Measurements from ENCODE around the gene ICA1. TPM values are rescaled to one million over a fixed set of nuclear protein-coding genes. Genes with fewer than 3 reads are reported as not detected.

ICA1 gene
- total RNA-seq, 6 experiments from 2014 or later: not detected

- H3K36me3 Mint-ChIP-seq (ENCODE audit: low read depth): no peaks in the 10 kb centered on the region
- TF ChIP-seq CTCF (IDR thresholded peaks at IDR 0.05): no peak
- H3K4me3 Mint-ChIP-seq: no peak overlapping the region
- H3K27ac Mint-ChIP-seq: no peak overlapping the region
- H3K27me3 Mint-ChIP-seq (ENCODE audit: insufficient read depth): no peaks in the 10 kb centered on the region
- H3K4me1 Mint-ChIP-seq (ENCODE audit: low read depth): no peaks in the 10 kb centered on the region
- DNase-seq: no peak
- H3K9me3 Mint-ChIP-seq: no peaks in the 10 kb centered on the region
Observed at GRCh38 chr7:8285155-8285554, 23.2 kb upstream of the ICA1 start.

- Mint-ChIP-seq H3K27ac (no peak overlapping the region), H3K4me1 (ENCODE audit: low read depth) (no peaks in the 10 kb centered on the region), H3K27me3 (ENCODE audit: insufficient read depth) (no peaks in the 10 kb centered on the region), H3K4me3 (no peak overlapping the region), H3K36me3 (ENCODE audit: low read depth) (no peaks in the 10 kb centered on the region), H3K9me3 (no peaks in the 10 kb centered on the region)
- DNase-seq: no peak
- TF ChIP-seq CTCF (IDR thresholded peaks at IDR 0.05): no peak
Observed at GRCh38 chr7:8284606-8285005, 22.6 kb upstream of the ICA1 start.

GRCh38 chr7:8283968-8284367 lies 22.0 kb upstream of the ICA1 start:
- no peak for DNase-seq
- Mint-ChIP-seq H3K4me1 (ENCODE audit: low read depth) (no peaks in the 10 kb centered on the region), H3K9me3 (no peaks in the 10 kb centered on the region), H3K4me3 (no peak overlapping the region), H3K36me3 (ENCODE audit: low read depth) (no peaks in the 10 kb centered on the region), H3K27me3 (ENCODE audit: insufficient read depth) (no peaks in the 10 kb centered on the region), H3K27ac (no peak overlapping the region)
- no peak for TF ChIP-seq CTCF (IDR thresholded peaks at IDR 0.05)

- DNase-seq: no peak
- H3K4me3 Mint-ChIP-seq: no peak overlapping the region
- H3K36me3 Mint-ChIP-seq (ENCODE audit: low read depth): no peaks in the 10 kb centered on the region
- no peaks in the 10 kb centered on the region for H3K4me1 Mint-ChIP-seq (ENCODE audit: low read depth)
- no peaks in the 10 kb centered on the region for H3K9me3 Mint-ChIP-seq
- no peaks in the 10 kb centered on the region for H3K27me3 Mint-ChIP-seq (ENCODE audit: insufficient read depth)
- no peak for TF ChIP-seq CTCF (IDR thresholded peaks at IDR 0.05)
- no peak overlapping the region for H3K27ac Mint-ChIP-seq
Observed at GRCh38 chr7:8282871-8283270, 20.9 kb upstream of the ICA1 start.

- Mint-ChIP-seq H3K9me3 (no peaks in the 10 kb centered on the region), H3K36me3 (ENCODE audit: low read depth) (no peaks in the 10 kb centered on the region), H3K27ac (no peak overlapping the region), H3K27me3 (ENCODE audit: insufficient read depth) (no peaks in the 10 kb centered on the region), H3K4me1 (ENCODE audit: low read depth) (no peaks in the 10 kb centered on the region), H3K4me3 (no peak overlapping the region)
- no peak for DNase-seq
- no peak for TF ChIP-seq CTCF (IDR thresholded peaks at IDR 0.05)
Observed at GRCh38 chr7:8282162-8282561, 20.2 kb upstream of the ICA1 start.

GRCh38 chr7:8278183-8278582 lies 16.2 kb upstream of the ICA1 start:
- Mint-ChIP-seq H3K4me3 (no peak overlapping the region), H3K4me1 (ENCODE audit: low read depth) (no peaks in the 10 kb centered on the region), H3K27me3 (ENCODE audit: insufficient read depth) (peaks cover 4% of the 10 kb centered on the region; the same call in 1 of the 2 replicates), H3K36me3 (ENCODE audit: low read depth) (no peaks in the 10 kb centered on the region), H3K27ac (no peak overlapping the region), H3K9me3 (no peaks in the 10 kb centered on the region)
- no peak for DNase-seq
- no peak for TF ChIP-seq CTCF (IDR thresholded peaks at IDR 0.05)
